ENCODE measurements around the gene LCLAT1. TPM values are rescaled to one million over a fixed set of nuclear protein-coding genes. Genes with fewer than 3 reads are reported as not detected.

The LCLAT1 gene
- total and polyA plus RNA-seq, 4 donors, result 2.3 to 22.3 (median 9.4) TPM

- Histone ChIP-seq H3K27me3 (ENCODE audit: control insufficient read depth in 1 of 2, insufficient read depth in 2 of 2, low read length in 1 of 2) (no peaks in the 10 kb centered on the region), H3K27ac (ENCODE audit: low read depth in 1 of 2, low read length in 2 of 2) (no peak overlapping the region), H3K4me3 (ENCODE audit: low read length in 2 of 2) (no peak overlapping the region), H3K36me3 (ENCODE audit: control insufficient read depth in 1 of 2, insufficient read depth in 2 of 2, low read length in 1 of 2) (no peaks in the 10 kb centered on the region), H3K4me1 (ENCODE audit: control insufficient read depth in 1 of 2, insufficient read depth in 2 of 2, low read length in 2 of 2) (peaks cover 0 to 2% of the 10 kb centered on the region in 2 donors), H3K9me3 (ENCODE audit: control insufficient read depth, low read length) (no peaks in the 10 kb centered on the region)
- no peak for DNase-seq
- ATAC-seq (ENCODE audit: low FRiP score), result no peak
- WGBS, 2 donors, result 96 to 98% methylated on average over 2 of the region's 2 CpGs
- intact Hi-C loops (cut with DNase I), result no loop called here
Observed at GRCh38 chr2:30456106-30456505, 9.1 kb downstream of the LCLAT1 start.

DNA sequence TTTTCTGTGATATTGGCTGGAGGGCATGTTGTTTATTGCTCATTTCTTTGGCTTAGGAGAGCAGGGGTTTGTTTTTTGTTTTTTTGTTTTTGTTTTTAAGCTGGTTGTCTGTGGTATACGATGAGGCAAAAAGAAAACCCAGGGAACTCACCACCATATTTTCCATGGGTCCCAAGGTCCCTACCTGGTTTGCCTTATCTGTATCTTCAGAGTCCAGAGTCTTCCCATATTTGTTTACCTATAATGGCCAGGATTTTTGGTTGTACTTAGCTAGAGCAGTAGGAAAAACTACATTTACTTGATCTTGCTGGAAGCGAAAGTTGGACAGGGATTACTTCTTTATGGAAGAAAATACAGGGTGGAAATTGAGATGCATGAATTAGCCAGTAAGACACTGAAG is 9.5 kb downstream of the LCLAT1 start:
- no peaks in the 10 kb centered on the region for H3K9me3 ChIP-seq (ENCODE audit: control insufficient read depth, low read length)

GRCh38 chr2:30457296-30457695 is 10.2 kb downstream of the LCLAT1 start:
- H3K36me3 ChIP-seq (ENCODE audit: control insufficient read depth in 1 of 2, insufficient read depth in 2 of 2, low read length in 1 of 2), result no peaks in the 10 kb centered on the region
- DNase-seq (no peak), ATAC-seq (ENCODE audit: low FRiP score) (no peak)
- no peak overlapping the region for H3K27ac ChIP-seq (ENCODE audit: low read depth in 1 of 2, low read length in 2 of 2)
- no peak overlapping the region for H3K4me3 ChIP-seq (ENCODE audit: low read length in 2 of 2)
- peaks cover 2 to 3% of the 10 kb centered on the region in 2 donors for H3K4me1 ChIP-seq (ENCODE audit: control insufficient read depth in 1 of 2, insufficient read depth in 2 of 2, low read length in 2 of 2)
- H3K9me3 ChIP-seq (ENCODE audit: control insufficient read depth, low read length), result no peaks in the 10 kb centered on the region
- intact Hi-C loops (cut with DNase I), result no loop called here
- no peaks in the 10 kb centered on the region for H3K27me3 ChIP-seq (ENCODE audit: control insufficient read depth in 1 of 2, insufficient read depth in 2 of 2, low read length in 1 of 2)

More for the DNA sequence above, 9.5 kb downstream of the LCLAT1 start:
- H3K27ac ChIP-seq (ENCODE audit: low read depth in 1 of 2, low read length in 2 of 2), result no peak overlapping the region
- intact Hi-C loops (cut with DNase I), result no loop called here
- 95 to 98% methylated on average over 2 of the region's 2 CpGs for WGBS, 2 donors
- no peaks in the 10 kb centered on the region for H3K27me3 ChIP-seq (ENCODE audit: control insufficient read depth in 1 of 2, insufficient read depth in 2 of 2, low read length in 1 of 2)
- DNase-seq, result no peak
- H3K4me1 ChIP-seq (ENCODE audit: control insufficient read depth in 1 of 2, insufficient read depth in 2 of 2, low read length in 2 of 2), result peaks cover 0 to 2% of the 10 kb centered on the region in 2 donors
- H3K36me3 ChIP-seq (ENCODE audit: control insufficient read depth in 1 of 2, insufficient read depth in 2 of 2, low read length in 1 of 2), result no peaks in the 10 kb centered on the region
- H3K4me3 ChIP-seq (ENCODE audit: low read length in 2 of 2), result no peak overlapping the region
- ATAC-seq (ENCODE audit: low FRiP score), result no peak

- peaks cover 2 to 3% of the 10 kb centered on the region in 2 donors for H3K4me1 ChIP-seq (ENCODE audit: control insufficient read depth in 1 of 2, insufficient read depth in 2 of 2, low read length in 2 of 2)
- no peak overlapping the region for H3K4me3 ChIP-seq (ENCODE audit: low read length in 2 of 2)
- ATAC-seq (ENCODE audit: low FRiP score), result no peak
- DNase-seq, result no peak
- H3K27me3 ChIP-seq (ENCODE audit: control insufficient read depth in 1 of 2, insufficient read depth in 2 of 2, low read length in 1 of 2), result no peaks in the 10 kb centered on the region
- no peak overlapping the region for H3K27ac ChIP-seq (ENCODE audit: low read depth in 1 of 2, low read length in 2 of 2)
- no peaks in the 10 kb centered on the region for H3K36me3 ChIP-seq (ENCODE audit: control insufficient read depth in 1 of 2, insufficient read depth in 2 of 2, low read length in 1 of 2)
- WGBS, 2 donors, result 48 to 74% methylated on average over 2 of the region's 2 CpGs
- no peaks in the 10 kb centered on the region for H3K9me3 ChIP-seq (ENCODE audit: control insufficient read depth, low read length)
- intact Hi-C loops (cut with DNase I), result no loop called here
Observed at GRCh38 chr2:30459140-30459539, 12.1 kb downstream of the LCLAT1 start.

- Histone ChIP-seq H3K4me3 (ENCODE audit: low read length in 2 of 2) (no peak overlapping the region), H3K9me3 (ENCODE audit: control insufficient read depth, low read length) (no peaks in the 10 kb centered on the region), H3K27me3 (ENCODE audit: control insufficient read depth in 1 of 2, insufficient read depth in 2 of 2, low read length in 1 of 2) (no peaks in the 10 kb centered on the region), H3K4me1 (ENCODE audit: control insufficient read depth in 1 of 2, insufficient read depth in 2 of 2, low read length in 2 of 2) (peaks cover 0 to 3% of the 10 kb centered on the region in 2 donors), H3K27ac (ENCODE audit: low read depth in 1 of 2, low read length in 2 of 2) (no peak overlapping the region), H3K36me3 (ENCODE audit: control insufficient read depth in 1 of 2, insufficient read depth in 2 of 2, low read length in 1 of 2) (no peaks in the 10 kb centered on the region)
- WGBS, 2 donors, result 67 to 83% methylated on average over 4 of the region's 4 CpGs
- DNase-seq (no peak), ATAC-seq (ENCODE audit: low FRiP score) (no peak)
- intact Hi-C loops (cut with DNase I), result no loop called here
Observed at GRCh38 chr2:30462131-30462857, 15.2 kb downstream of the LCLAT1 start.

DNA sequence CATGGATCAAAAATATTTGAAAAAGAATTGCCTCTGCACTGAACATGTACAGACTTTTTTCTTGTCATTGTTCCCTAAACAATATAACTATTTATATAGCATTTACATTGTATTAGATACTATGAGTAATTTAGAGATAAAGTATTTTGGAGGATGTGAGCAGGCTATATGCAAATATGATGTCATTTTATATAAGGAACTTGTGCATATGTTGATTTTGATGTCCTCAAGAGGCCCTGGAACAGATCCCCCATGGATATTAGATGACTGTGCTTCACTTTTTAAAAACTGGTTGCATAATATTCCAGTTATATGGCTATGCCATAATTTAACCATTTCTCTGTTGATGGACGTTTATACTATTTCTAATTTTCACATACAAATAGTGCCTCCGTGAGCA is 16.5 kb downstream of the LCLAT1 start:
- H3K27me3 ChIP-seq (ENCODE audit: control insufficient read depth in 1 of 2, insufficient read depth in 2 of 2, low read length in 1 of 2), result no peaks in the 10 kb centered on the region
- peaks cover 0 to 3% of the 10 kb centered on the region in 2 donors for H3K4me1 ChIP-seq (ENCODE audit: control insufficient read depth in 1 of 2, insufficient read depth in 2 of 2, low read length in 2 of 2)
- no peak overlapping the region for H3K4me3 ChIP-seq (ENCODE audit: low read length in 2 of 2)
- WGBS, 2 donors, result 41% methylated on average over 2 of the region's 2 CpGs
- H3K27ac ChIP-seq (ENCODE audit: low read depth in 1 of 2, low read length in 2 of 2), result no peak overlapping the region
- H3K9me3 ChIP-seq (ENCODE audit: control insufficient read depth, low read length), result no peaks in the 10 kb centered on the region
- no peak for ATAC-seq (ENCODE audit: low FRiP score)
- H3K36me3 ChIP-seq (ENCODE audit: control insufficient read depth in 1 of 2, insufficient read depth in 2 of 2, low read length in 1 of 2), result no peaks in the 10 kb centered on the region
- intact Hi-C loops (cut with DNase I), result no loop called here
- DNase-seq, result no peak

DNA sequence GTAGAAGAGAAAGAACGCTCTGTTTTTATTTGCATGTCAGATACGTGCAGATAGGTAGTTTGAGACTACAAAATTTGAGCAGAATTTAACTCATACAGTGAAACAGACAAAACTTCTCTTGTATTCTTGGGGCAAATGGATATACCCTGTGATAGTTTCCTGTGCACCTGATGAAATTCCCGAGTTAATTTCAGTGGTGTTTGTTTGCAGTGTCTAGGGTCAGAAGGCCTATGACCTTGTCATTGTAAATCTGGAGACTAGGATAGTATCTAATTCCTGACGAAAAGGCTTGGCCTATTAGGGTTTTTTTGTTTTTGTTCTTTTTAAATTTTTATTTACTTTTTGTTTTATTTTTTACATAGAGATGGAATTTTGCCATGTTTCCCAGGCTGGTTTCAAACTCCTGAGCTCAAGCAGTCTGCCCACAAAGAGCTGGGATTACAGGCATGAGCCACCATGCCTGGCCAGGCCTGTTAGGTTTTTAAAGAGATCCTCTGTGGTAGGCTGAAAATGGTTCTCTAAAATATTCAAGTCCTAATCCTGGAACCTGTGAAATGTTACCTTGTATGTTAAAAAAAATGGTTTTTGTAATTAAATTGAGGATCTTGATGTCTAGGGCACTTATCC is 17.6 kb downstream of the LCLAT1 start:
- no peak for DNase-seq
- no peaks in the 10 kb centered on the region for H3K36me3 ChIP-seq (ENCODE audit: control insufficient read depth in 1 of 2, insufficient read depth in 2 of 2, low read length in 1 of 2)
- intact Hi-C loops (cut with DNase I), result no loop called here
- no peaks in the 10 kb centered on the region for H3K9me3 ChIP-seq (ENCODE audit: control insufficient read depth, low read length)
- WGBS, 2 donors, result 24% methylated on average over 4 of the region's 4 CpGs
- H3K27ac ChIP-seq (ENCODE audit: low read depth in 1 of 2, low read length in 2 of 2), result peak overlapping the region in 1 of 2 donors; percentile 32
- peaks cover 0 to 3% of the 10 kb centered on the region in 2 donors for H3K4me1 ChIP-seq (ENCODE audit: control insufficient read depth in 1 of 2, insufficient read depth in 2 of 2, low read length in 2 of 2)
- no peaks in the 10 kb centered on the region for H3K27me3 ChIP-seq (ENCODE audit: control insufficient read depth in 1 of 2, insufficient read depth in 2 of 2, low read length in 1 of 2)
- ATAC-seq (ENCODE audit: low FRiP score), result no peak
- no peak overlapping the region for H3K4me3 ChIP-seq (ENCODE audit: low read length in 2 of 2)

GRCh38 chr2:30465171-30465545 is 18.1 kb downstream of the LCLAT1 start:
- 59 to 66% methylated on average over 3 of the region's 3 CpGs for WGBS, 2 donors
- DNase-seq (no peak), ATAC-seq (ENCODE audit: low FRiP score) (no peak)
- peaks cover 0 to 3% of the 10 kb centered on the region in 2 donors for H3K4me1 ChIP-seq (ENCODE audit: control insufficient read depth in 1 of 2, insufficient read depth in 2 of 2, low read length in 2 of 2)
- no peaks in the 10 kb centered on the region for H3K27me3 ChIP-seq (ENCODE audit: control insufficient read depth in 1 of 2, insufficient read depth in 2 of 2, low read length in 1 of 2)
- peak overlapping the region in 1 of 2 donors; percentile 32 for H3K27ac ChIP-seq (ENCODE audit: low read depth in 1 of 2, low read length in 2 of 2)
- intact Hi-C loops (cut with DNase I), result no loop called here
- H3K36me3 ChIP-seq (ENCODE audit: control insufficient read depth in 1 of 2, insufficient read depth in 2 of 2, low read length in 1 of 2), result no peaks in the 10 kb centered on the region
- no peaks in the 10 kb centered on the region for H3K9me3 ChIP-seq (ENCODE audit: control insufficient read depth, low read length)
- H3K4me3 ChIP-seq (ENCODE audit: low read length in 2 of 2), result no peak overlapping the region

- intact Hi-C loops (cut with DNase I), result no loop called here
- DNase-seq (no peak), ATAC-seq (ENCODE audit: low FRiP score) (no peak)
- peaks cover 0 to 3% of the 10 kb centered on the region in 2 donors for H3K4me1 ChIP-seq (ENCODE audit: control insufficient read depth in 1 of 2, insufficient read depth in 2 of 2, low read length in 2 of 2)
- no peaks in the 10 kb centered on the region for H3K36me3 ChIP-seq (ENCODE audit: control insufficient read depth in 1 of 2, insufficient read depth in 2 of 2, low read length in 1 of 2)
- WGBS, 2 donors, result 92 to 96% methylated on average over 1 of the region's 1 CpG
- H3K27me3 ChIP-seq (ENCODE audit: control insufficient read depth in 1 of 2, insufficient read depth in 2 of 2, low read length in 1 of 2), result no peaks in the 10 kb centered on the region
- no peaks in the 10 kb centered on the region for H3K9me3 ChIP-seq (ENCODE audit: control insufficient read depth, low read length)
- H3K27ac ChIP-seq (ENCODE audit: low read depth in 1 of 2, low read length in 2 of 2), result no peak overlapping the region
- no peak overlapping the region for H3K4me3 ChIP-seq (ENCODE audit: low read length in 2 of 2)
Observed at GRCh38 chr2:30466216-30466615, 19.2 kb downstream of the LCLAT1 start.

Data from aorta (tissue), 5 donors.